T1000 (cell line): ENCODE data around the gene TMEM225B.
"Not testable (repeated sequence)": the region's sequence is repeated elsewhere in the genome, so short reads cannot be mapped to it uniquely, and the experiment has no call there.

Source experiments
- DNase-seq: peaks from one replicate; lab custom pipeline; 2025; ENCODE audit warnings: mixed read lengths; lab: John Stamatoyannopoulos, UW

Gene TMEM225B

GRCh38 chr7:99597762-99598501 lies at the start of gene TMEM225B:
Gene TMEM225B, plus strand, starts transcription at chr7:99598267. Its CDS starts 6,122 bp downstream, at chr7:99604389.
- DNase-seq = no peak

GRCh38 chr7:99549545-99549944 lies 48.5 kb upstream of the TMEM225B start:
- not testable (repeated sequence) for DNase-seq

GRCh38 chr7:99551334-99551733 lies 46.7 kb upstream of the TMEM225B start:
- no peak for DNase-seq

- peak; percentile 52 for DNase-seq
Observed at GRCh38 chr7:99551767-99552463, 46.2 kb upstream of the TMEM225B start, which contains the start of gene FAM200A. Gene FAM200A, minus strand, starts transcription at chr7:99552114. Its CDS starts 3,707 bp downstream, at chr7:99548407.

GRCh38 chr7:99553039-99553438 lies 45.0 kb upstream of the TMEM225B start:
- no peak for DNase-seq

GRCh38 chr7:99554939-99555338 lies 43.1 kb upstream of the TMEM225B start:
- no peak for DNase-seq

GRCh38 chr7:99557196-99557607 lies 40.9 kb upstream of the TMEM225B start:
- no peak for DNase-seq

- DNase-seq = no peak
Observed at GRCh38 chr7:99557940-99558305, 40.1 kb upstream of the TMEM225B start.

- peak; percentile 79 for DNase-seq
Observed at GRCh38 chr7:99558306-99559174, 39.5 kb upstream of the TMEM225B start, which contains the start of gene ZNF655. Gene ZNF655, plus strand, starts transcription at chr7:99558642. Its CDS starts 1,918 bp downstream, at chr7:99560560.

GRCh38 chr7:99559175-99559915 lies 38.7 kb upstream of the TMEM225B start:
- no peak for DNase-seq

- no peak for DNase-seq
Observed at GRCh38 chr7:99560834-99561736, 37.0 kb upstream of the TMEM225B start.

GRCh38 chr7:99561737-99562051 lies 36.4 kb upstream of the TMEM225B start:
- DNase-seq = no peak

GRCh38 chr7:99562114-99562784 lies 35.8 kb upstream of the TMEM225B start:
- DNase-seq = no peak

- peak; percentile 67 for DNase-seq
Observed at GRCh38 chr7:99562832-99563231, 35.2 kb upstream of the TMEM225B start.

GRCh38 chr7:99563650-99564049 lies 34.4 kb upstream of the TMEM225B start:
- peak; percentile 26 for DNase-seq

GRCh38 chr7:99568770-99569169 lies 29.3 kb upstream of the TMEM225B start:
- DNase-seq = not testable (repeated sequence)

GRCh38 chr7:99571768-99572167 lies 26.3 kb upstream of the TMEM225B start:
- no peak for DNase-seq

- DNase-seq = no peak
Observed at GRCh38 chr7:99573257-99573656, 24.8 kb upstream of the TMEM225B start.

GRCh38 chr7:99576251-99576650 lies 21.8 kb upstream of the TMEM225B start:
- no peak for DNase-seq
